HCT116 (cell line): Measurements from ENCODE around the gene LRRC4C. TPM values are rescaled to one million over a fixed set of nuclear protein-coding genes. Genes with fewer than 3 reads are reported as not detected.

Experiments
- ATAC-seq: fragments of 200-7000 bp; cut with Tn5 transposase; 2 replicates; pipeline ENCODE4 v1.9.1; 2020; ENCODE audit warnings: mild to moderate bottlenecking, moderate library complexity
- BruUV-seq: library from RNA; stranded (reverse); fragments of 400-500 nt; replicated peaks from 2 replicates; lab custom pipeline; 2021; lab: Mats Ljungman, UMichigan
- CTCF ChIA-PET: fragments of 300-600 bp; sonication (Branson Sonifier 250); formaldehyde crosslinking; loops from one replicate; lab custom pipeline; 2021; ENCODE audit warnings: antibody characterized with exemption; lab: Charles Lee
- POLR2A ChIA-PET: fragments of 300-600, 350-600 bp; sonication (Branson Sonifier 250); formaldehyde crosslinking; loops from one replicate; lab custom pipeline; 2021; ENCODE audit warnings: antibody characterized with exemption; lab: Charles Lee
- RAD21 ChIA-PET, 2 experiments: fragments of 300-600 bp; sonication (Branson Sonifier 250); formaldehyde crosslinking; loops; one replicate each; lab custom pipeline; 2023; ENCODE audit warnings: low total read pairs in 2 of 2; ENCODE audit not compliant: uncharacterized antibody in 2 of 2, unreplicated experiment in 2 of 2, low non-redundant PET in 1 of 2; lab: Charles Lee
- DNase-seq: peaks from one replicate; pipeline ENCODE4 v3.0.0-alpha.2; 2010; ENCODE audit warnings: low read depth, low spot score
- H2AFZ ChIP-seq: fragments of 200-600 bp; shearing (Covaris generic), sonication (generic); 2 replicates; pipeline ENCODE4 v1.6.1; 2017; ENCODE audit warnings: low read depth, mixed run types, mixed read lengths, antibody characterized with exemption, low read length; ENCODE audit not compliant: poor library complexity, severe bottlenecking
- H3K27ac ChIP-seq: 2 replicates; pipeline ENCODE4 v1.5.1; 2012; ENCODE audit warnings: low read depth, low read length
- H3K27me3 ChIP-seq: fragments of 200-600 bp; sonication (generic); 2 replicates; pipeline ENCODE4 v1.6.1; 2016; ENCODE audit warnings: mixed run types, low read length, mixed read lengths; ENCODE audit not compliant: insufficient read depth
- H3K36me3 ChIP-seq, 2 experiments: fragments of 200-500 bp in 1 of 2; fragments of 200-600 bp in 1 of 2; sonication (Bioruptor generic) in 1 of 2; sonication (generic) in 1 of 2; 2 replicates each; pipeline versions ENCODE4 v1.5.1 to v1.6.1; 2014 to 2016; ENCODE audit warnings: low read length in 2 of 2, inconsistent platforms in 1 of 2, mixed read lengths in 1 of 2, mixed run types in 1 of 2; ENCODE audit not compliant: insufficient read depth in 2 of 2, control insufficient read depth in 1 of 2
- H3K4me1 ChIP-seq, 2 experiments: fragments of 200-600 bp in 1 of 2; sonication (generic) in 1 of 2; 2 replicates each; pipeline versions ENCODE4 v1.5.1 to v1.6.1; 2012 to 2017; ENCODE audit warnings: low read length in 2 of 2, inconsistent platforms in 1 of 2, mild to moderate bottlenecking in 1 of 2, mixed read lengths in 1 of 2, mixed run types in 1 of 2, moderate library complexity in 1 of 2; ENCODE audit not compliant: insufficient read depth in 2 of 2, control insufficient read depth in 1 of 2
- H3K4me2 ChIP-seq: fragments of 200-600 bp; sonication (generic); 2 replicates; pipeline ENCODE4 v1.6.1; 2017; ENCODE audit warnings: mixed run types, low read length, mixed read lengths
- H3K4me3 ChIP-seq, 2 experiments: fragments of 200-600 bp in 1 of 2; sonication (generic) in 1 of 2; replicated peaks in 1 of 2; 2 replicates each; pipeline ENCODE4 v1.5.1; 2011 to 2016; ENCODE audit warnings: low read length in 2 of 2, control low read depth in 1 of 2, low read depth in 1 of 2, mild to moderate bottlenecking in 1 of 2, mixed read lengths in 1 of 2, mixed run types in 1 of 2
- H3K79me2 ChIP-seq: fragments of 200-600 bp; sonication (generic); 2 replicates; pipeline ENCODE4 v1.6.1; 2017; ENCODE audit warnings: mild to moderate bottlenecking, mixed run types, low read length, moderate library complexity, mixed read lengths; ENCODE audit not compliant: insufficient read depth
- H3K9ac ChIP-seq: fragments of 200-600 bp; sonication (generic); 2 replicates; pipeline ENCODE4 v1.6.1; 2016; ENCODE audit warnings: low read length, mixed read lengths
- H3K9me2 ChIP-seq: fragments of 200-600 bp; sonication (generic), shearing (Covaris generic); 2 replicates; pipeline ENCODE4 v1.6.1; 2017; ENCODE audit warnings: mixed run types, mild to moderate bottlenecking, moderate library complexity; ENCODE audit not compliant: insufficient read depth
- H3K9me3 ChIP-seq, 2 experiments: fragments of 200-500 bp in 1 of 2; fragments of 200-600 bp in 1 of 2; sonication (Bioruptor generic) in 1 of 2; sonication (generic) in 1 of 2; 2 replicates each; pipeline ENCODE4 v1.6.1; 2014 to 2017; ENCODE audit warnings: low read length in 2 of 2, mixed read lengths in 2 of 2, inconsistent platforms in 1 of 2, low read depth in 1 of 2, mild to moderate bottlenecking in 1 of 2, mixed run types in 1 of 2, moderate library complexity in 1 of 2; ENCODE audit not compliant: control insufficient read depth in 1 of 2, insufficient read depth in 1 of 2
- H4K20me1 ChIP-seq: fragments of 200-600 bp; sonication (generic), shearing (Covaris generic); 2 replicates; pipeline ENCODE4 v1.6.1; 2017; ENCODE audit warnings: mixed run types, mild to moderate bottlenecking, moderate library complexity; ENCODE audit not compliant: insufficient read depth
- EZH2phosphoT487 ChIP-seq: fragments of 200-600 bp; IDR thresholded peaks from 2 replicates; pipeline ENCODE4 v1.6.1; 2018; ENCODE audit warnings: antibody characterized with exemption, borderline replicate concordance
- POLR2AphosphoS5 ChIP-seq: IDR thresholded peaks from 2 replicates; pipeline ENCODE4 v1.6.1; 2011; ENCODE audit warnings: mild to moderate bottlenecking, low read depth, low read length, moderate library complexity
- SIN3A ChIP-seq: IDR thresholded peaks from 2 replicates; pipeline ENCODE4 v1.6.1; 2012; ENCODE audit warnings: low read depth
- TCF7L2 ChIP-seq: IDR thresholded peaks from 2 replicates; pipeline ENCODE4 v1.7.0; 2011; ENCODE audit warnings: borderline replicate concordance, inconsistent platforms; ENCODE audit not compliant: insufficient read depth, insufficient read length; ENCODE audit errors: extremely low read depth
- ZFX ChIP-seq: fragments of 450-650 bp; IDR thresholded peaks from 2 replicates; pipeline ENCODE4 v1.6.1; 2017
- intact Hi-C: fragments of 100-400 bp; cut with micrococcal nuclease; formaldehyde crosslinking; loops from 2 replicates; pipeline ENCODE4 v1.10.0; 2022
- total RNA-seq: library from RNA; stranded (reverse); gene quantifications from one replicate; pipeline ENCODE4 v1.2.1, GENCODE V29; 2021; ENCODE audit not compliant: unreplicated experiment
- TF ChIP-seq, protein P1 (sequence below): IDR thresholded peaks from 2 replicates; pipeline ENCODE4 v1.6.1; 2012
- TF ChIP-seq, protein P2 (sequence below): IDR thresholded peaks from 2 replicates; pipeline ENCODE4 v1.6.1; 2012

The LRRC4C gene
- total RNA-seq, 1 experiment from 2014 or later, result not detected

- Histone ChIP-seq H4K20me1 (no peaks in the 10 kb centered on the region), H3K9me3 (peaks cover 6 to 20% of the 10 kb centered on the region in 2 experiments; a peak in 2 of 4 replicates), H3K4me1 (no peaks in the 10 kb centered on the region), H3K4me2 (no peak overlapping the region), H3K27me3 (no peaks in the 10 kb centered on the region), H3K9ac (no peak overlapping the region), H3K79me2 (no peaks in the 10 kb centered on the region), H2AFZ (no peak overlapping the region), H3K9me2 (no peaks in the 10 kb centered on the region), H3K27ac (no peak overlapping the region), H3K4me3 (no peak overlapping the region)
- RAD21 ChIA-PET, result no interaction called here
- POLR2A ChIA-PET, result no interaction called here
- no peak for ATAC-seq
- BruUV-seq, result no TSS peak
- intact Hi-C loops, result no loop called here
- no peak for DNase-seq
- CTCF ChIA-PET, result no interaction called here
- TF ChIP-seq, protein P1, sequence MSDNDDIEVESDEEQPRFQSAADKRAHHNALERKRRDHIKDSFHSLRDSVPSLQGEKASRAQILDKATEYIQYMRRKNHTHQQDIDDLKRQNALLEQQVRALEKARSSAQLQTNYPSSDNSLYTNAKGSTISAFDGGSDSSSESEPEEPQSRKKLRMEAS, result no peak
- TF ChIP-seq EZH2phosphoT487 (no peak), ZFX (no peak), SIN3A (no peak), POLR2AphosphoS5 (no peak)
- TF ChIP-seq, protein P2, sequence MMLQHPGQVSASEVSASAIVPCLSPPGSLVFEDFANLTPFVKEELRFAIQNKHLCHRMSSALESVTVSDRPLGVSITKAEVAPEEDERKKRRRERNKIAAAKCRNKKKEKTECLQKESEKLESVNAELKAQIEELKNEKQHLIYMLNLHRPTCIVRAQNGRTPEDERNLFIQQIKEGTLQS, result no peak
- TF ChIP-seq, all 23 proteins: peak for 0
- H3K36me3 ChIP-seq, result no peaks in the 10 kb centered on the region
These were observed 1217.9 kb downstream of the LRRC4C start for GRCh38 chr11:40241524-40242051.

DNA sequence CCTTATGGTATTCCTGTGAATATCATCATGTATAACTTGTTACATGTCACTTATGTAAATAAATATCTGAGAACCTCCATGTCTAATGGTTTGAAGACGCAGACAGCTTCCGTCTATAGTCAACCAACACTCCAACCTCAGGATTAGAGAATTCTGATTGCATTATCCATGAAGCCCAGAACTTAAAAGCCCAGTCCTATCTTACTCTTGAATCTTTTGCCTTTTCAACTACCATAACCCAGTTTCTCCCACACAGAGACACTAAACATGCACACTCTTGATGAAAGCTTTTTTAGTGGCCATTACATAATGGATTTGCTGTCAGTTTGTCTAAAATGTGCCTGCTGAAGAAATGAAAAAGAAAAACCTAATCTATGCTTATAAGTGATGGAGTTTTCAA is 1219.2 kb downstream of the LRRC4C start:
- Histone ChIP-seq H3K79me2 (no peaks in the 10 kb centered on the region), H2AFZ (no peak overlapping the region), H3K9ac (no peak overlapping the region), H3K4me2 (no peak overlapping the region), H3K9me3 (peaks cover 6 to 20% of the 10 kb centered on the region in 2 experiments; a peak in 2 of 4 replicates), H4K20me1 (no peaks in the 10 kb centered on the region), H3K4me3 (no peak overlapping the region), H3K4me1 (no peaks in the 10 kb centered on the region), H3K36me3 (no peaks in the 10 kb centered on the region), H3K27me3 (no peaks in the 10 kb centered on the region), H3K27ac (no peak overlapping the region), H3K9me2 (no peaks in the 10 kb centered on the region)
- RAD21 ChIA-PET, result no interaction called here
- POLR2A ChIA-PET, result no interaction called here
- ATAC-seq (no peak), DNase-seq (no peak)
- intact Hi-C loops, result no loop called here
- TF ChIP-seq TCF7L2, result no peak
- CTCF ChIA-PET, result no interaction called here
- no TSS peak for BruUV-seq
